ENCODE results near the gene CDC25C.
"Not testable (repeated sequence)": the region's sequence is repeated elsewhere in the genome, so short reads cannot be mapped to it uniquely, and the experiment has no call there.

Gene CDC25C

GRCh38 chr5:138264183-138264582 lies 67.4 kb downstream of the CDC25C start:
- Histone ChIP-seq H3K4me1 (ENCODE audit: control insufficient read depth, insufficient read depth, low read length) (no peaks in the 10 kb centered on the region), H3K36me3 (ENCODE audit: control insufficient read depth, insufficient read depth, low read length) (no peaks in the 10 kb centered on the region), H3K9me3 (ENCODE audit: control insufficient read depth, low read length) (no peaks in the 10 kb centered on the region), H3K4me3 (ENCODE audit: low read length) (no peak overlapping the region), H3K27me3 (ENCODE audit: control insufficient read depth, insufficient read depth, low read length) (no peaks in the 10 kb centered on the region), H3K9ac (ENCODE audit: low read length) (no peak overlapping the region)

- Histone ChIP-seq H3K4me3 (ENCODE audit: low read length) (no peak overlapping the region), H3K27me3 (ENCODE audit: control insufficient read depth, insufficient read depth, low read length) (no peaks in the 10 kb centered on the region), H3K36me3 (ENCODE audit: control insufficient read depth, insufficient read depth, low read length) (no peaks in the 10 kb centered on the region), H3K4me1 (ENCODE audit: control insufficient read depth, insufficient read depth, low read length) (no peaks in the 10 kb centered on the region), H3K9me3 (ENCODE audit: control insufficient read depth, low read length) (no peaks in the 10 kb centered on the region), H3K9ac (ENCODE audit: low read length) (no peak overlapping the region)
Observed at GRCh38 chr5:138263581-138263980, 68.0 kb downstream of the CDC25C start.

GRCh38 chr5:138258704-138259292 lies 72.8 kb downstream of the CDC25C start:
- Histone ChIP-seq H3K27me3 (ENCODE audit: control insufficient read depth, insufficient read depth, low read length) (no peaks in the 10 kb centered on the region), H3K4me3 (ENCODE audit: low read length) (no peak overlapping the region), H3K9ac (ENCODE audit: low read length) (no peak overlapping the region), H3K4me1 (ENCODE audit: control insufficient read depth, insufficient read depth, low read length) (no peaks in the 10 kb centered on the region), H3K36me3 (ENCODE audit: control insufficient read depth, insufficient read depth, low read length) (no peaks in the 10 kb centered on the region), H3K9me3 (ENCODE audit: control insufficient read depth, low read length) (no peaks in the 10 kb centered on the region)

GRCh38 chr5:138257583-138257982 lies 74.0 kb downstream of the CDC25C start:
- Histone ChIP-seq H3K36me3 (ENCODE audit: control insufficient read depth, insufficient read depth, low read length) (no peaks in the 10 kb centered on the region), H3K9ac (ENCODE audit: low read length) (no peak overlapping the region), H3K9me3 (ENCODE audit: control insufficient read depth, low read length) (no peaks in the 10 kb centered on the region), H3K4me3 (ENCODE audit: low read length) (no peak overlapping the region), H3K4me1 (ENCODE audit: control insufficient read depth, insufficient read depth, low read length) (no peaks in the 10 kb centered on the region), H3K27me3 (ENCODE audit: control insufficient read depth, insufficient read depth, low read length) (no peaks in the 10 kb centered on the region)

GRCh38 chr5:138252944-138253343 lies 78.7 kb downstream of the CDC25C start:
- no peaks in the 10 kb centered on the region for H3K4me1 ChIP-seq (ENCODE audit: control insufficient read depth, insufficient read depth, low read length)
- H3K9me3 ChIP-seq (ENCODE audit: control insufficient read depth, low read length) = no peaks in the 10 kb centered on the region
- no peak overlapping the region for H3K9ac ChIP-seq (ENCODE audit: low read length)
- H3K27me3 ChIP-seq (ENCODE audit: control insufficient read depth, insufficient read depth, low read length) = no peaks in the 10 kb centered on the region
- no peak overlapping the region for H3K4me3 ChIP-seq (ENCODE audit: low read length)
- no peaks in the 10 kb centered on the region for H3K36me3 ChIP-seq (ENCODE audit: control insufficient read depth, insufficient read depth, low read length)

GRCh38 chr5:138247800-138248199 lies 83.8 kb downstream of the CDC25C start:
- not testable (repeated sequence) for H3K36me3 ChIP-seq (ENCODE audit: control insufficient read depth, insufficient read depth, low read length); H3K9ac ChIP-seq (ENCODE audit: low read length); H3K9me3 ChIP-seq (ENCODE audit: control insufficient read depth, low read length); H3K4me3 ChIP-seq (ENCODE audit: low read length); H3K4me1 ChIP-seq (ENCODE audit: control insufficient read depth, insufficient read depth, low read length)
- H3K27me3 ChIP-seq (ENCODE audit: control insufficient read depth, insufficient read depth, low read length) = peaks cover 12% of the 10 kb centered on the region

GRCh38 chr5:138246822-138247221 lies 84.8 kb downstream of the CDC25C start:
- Histone ChIP-seq H3K4me3 (ENCODE audit: low read length) (no peak overlapping the region), H3K27me3 (ENCODE audit: control insufficient read depth, insufficient read depth, low read length) (peaks cover 22% of the 10 kb centered on the region), H3K9me3 (ENCODE audit: control insufficient read depth, low read length) (no peaks in the 10 kb centered on the region), H3K36me3 (ENCODE audit: control insufficient read depth, insufficient read depth, low read length) (no peaks in the 10 kb centered on the region), H3K9ac (ENCODE audit: low read length) (no peak overlapping the region), H3K4me1 (ENCODE audit: control insufficient read depth, insufficient read depth, low read length) (peaks cover 5% of the 10 kb centered on the region)

- Histone ChIP-seq H3K4me1 (ENCODE audit: control insufficient read depth, insufficient read depth, low read length) (peaks cover 10% of the 10 kb centered on the region), H3K4me3 (ENCODE audit: low read length) (no peak overlapping the region), H3K9ac (ENCODE audit: low read length) (no peak overlapping the region), H3K36me3 (ENCODE audit: control insufficient read depth, insufficient read depth, low read length) (no peaks in the 10 kb centered on the region), H3K27me3 (ENCODE audit: control insufficient read depth, insufficient read depth, low read length) (peaks cover 27% of the 10 kb centered on the region), H3K9me3 (ENCODE audit: control insufficient read depth, low read length) (no peaks in the 10 kb centered on the region)
Observed at GRCh38 chr5:138246334-138246733, 85.3 kb downstream of the CDC25C start.

GRCh38 chr5:138245717-138246116 lies 85.9 kb downstream of the CDC25C start:
- H3K9me3 ChIP-seq (ENCODE audit: control insufficient read depth, low read length) = no peaks in the 10 kb centered on the region
- peaks cover 33% of the 10 kb centered on the region for H3K27me3 ChIP-seq (ENCODE audit: control insufficient read depth, insufficient read depth, low read length)
- H3K9ac ChIP-seq (ENCODE audit: low read length) = no peak overlapping the region
- H3K4me3 ChIP-seq (ENCODE audit: low read length) = no peak overlapping the region
- no peaks in the 10 kb centered on the region for H3K36me3 ChIP-seq (ENCODE audit: control insufficient read depth, insufficient read depth, low read length)
- H3K4me1 ChIP-seq (ENCODE audit: control insufficient read depth, insufficient read depth, low read length) = peaks cover 10% of the 10 kb centered on the region

- H3K27me3 ChIP-seq (ENCODE audit: control insufficient read depth, insufficient read depth, low read length) = peaks cover 49% of the 10 kb centered on the region
- peaks cover 10% of the 10 kb centered on the region for H3K4me1 ChIP-seq (ENCODE audit: control insufficient read depth, insufficient read depth, low read length)
- no peaks in the 10 kb centered on the region for H3K9me3 ChIP-seq (ENCODE audit: control insufficient read depth, low read length)
- H3K36me3 ChIP-seq (ENCODE audit: control insufficient read depth, insufficient read depth, low read length) = no peaks in the 10 kb centered on the region
- no peak overlapping the region for H3K4me3 ChIP-seq (ENCODE audit: low read length)
- no peak overlapping the region for H3K9ac ChIP-seq (ENCODE audit: low read length)
Observed at GRCh38 chr5:138243794-138244193, 87.8 kb downstream of the CDC25C start.

- Histone ChIP-seq H3K4me3 (ENCODE audit: low read length) (peak overlapping the region; percentile 46), H3K4me1 (ENCODE audit: control insufficient read depth, insufficient read depth, low read length) (peaks cover 10% of the 10 kb centered on the region), H3K36me3 (ENCODE audit: control insufficient read depth, insufficient read depth, low read length) (no peaks in the 10 kb centered on the region), H3K27me3 (ENCODE audit: control insufficient read depth, insufficient read depth, low read length) (peaks cover 49% of the 10 kb centered on the region), H3K9ac (ENCODE audit: low read length) (peak overlapping the region; percentile 50), H3K9me3 (ENCODE audit: control insufficient read depth, low read length) (no peaks in the 10 kb centered on the region)
Observed at GRCh38 chr5:138241688-138242571, 89.7 kb downstream of the CDC25C start.

GRCh38 chr5:138240650-138241385 lies 90.8 kb downstream of the CDC25C start:
- H3K4me1 ChIP-seq (ENCODE audit: control insufficient read depth, insufficient read depth, low read length) = peaks cover 10% of the 10 kb centered on the region
- no peak overlapping the region for H3K4me3 ChIP-seq (ENCODE audit: low read length)
- no peak overlapping the region for H3K9ac ChIP-seq (ENCODE audit: low read length)
- H3K36me3 ChIP-seq (ENCODE audit: control insufficient read depth, insufficient read depth, low read length) = no peaks in the 10 kb centered on the region
- no peaks in the 10 kb centered on the region for H3K9me3 ChIP-seq (ENCODE audit: control insufficient read depth, low read length)
- H3K27me3 ChIP-seq (ENCODE audit: control insufficient read depth, insufficient read depth, low read length) = peaks cover 49% of the 10 kb centered on the region

Measured in mucosa of stomach (tissue), 1 donor.